Measurements from ENCODE around the gene TMEM179.

GRCh38 chr14:104602933-104603325 is 1.6 kb downstream of the TMEM179 start:
- no peak for TF ChIP-seq EZH2 (IDR thresholded peaks at IDR 0.05; ENCODE audit: insufficient read depth, poor library complexity, severe bottlenecking)
- no peak for TF ChIP-seq EZH2phosphoT487 (IDR thresholded peaks at IDR 0.05; ENCODE audit: insufficient read depth, low read depth)

Measured in GM23248 (cell line).